K562 (cell line): ENCODE results near the gene TTBK2. TPM values are rescaled to one million over a fixed set of nuclear protein-coding genes. Genes with fewer than 3 reads are reported as not detected.

Experiments
- ATAC-seq: fragments of 200-7000 bp; cut with Tn5 transposase; 3 replicates; pipeline ENCODE4 v1.9.1; 2020; ENCODE audit warnings: moderate library complexity
- BruUV-seq: library from RNA; stranded (reverse); fragments of 400-500 nt; replicated peaks from 2 replicates; lab custom pipeline; 2021; lab: Mats Ljungman, UMichigan
- CTCF ChIA-PET: fragments of 300-600 bp; formaldehyde crosslinking; extraction: SDS; loops from one replicate; lab custom pipeline; 2021; ENCODE audit warnings: low intra/inter-chr PET ratio; lab: Yijun Ruan, JAX
- POLR2A ChIA-PET: fragments of 300-600, 350-650 bp; sonication (Branson Sonifier 250); formaldehyde crosslinking; extraction: SDS; loops from one replicate; lab custom pipeline; 2021; ENCODE audit warnings: antibody characterized with exemption, inconsistent platforms; lab: Yijun Ruan, JAX
- DNase-seq, 4 experiments: peaks; one replicate each; pipeline versions ENCODE4 v3.0.0 to v3.0.0-alpha.2; 2011 to 2018; ENCODE audit warnings: low spot score in 3 of 4, mixed read lengths in 3 of 4; ENCODE audit errors: extremely low read depth in 1 of 4
- FAIRE-seq: peaks from 2 replicates; lab custom pipeline; 2011; peaks lifted over from hg19 to GRCh38; lab: Jason Lieb, UNC
- H2AFZ ChIP-seq: 2 replicates; pipeline ENCODE4 v1.6.0; 2011; ENCODE audit warnings: low read depth, low read length, control low read depth, inconsistent platforms
- H3K27ac ChIP-seq: fragments of 200-600 bp; 3 replicates; pipeline ENCODE4 v1.8.0; 2011; ENCODE audit warnings: low read depth, mild to moderate bottlenecking, control low read depth, inconsistent platforms, low read length, moderate library complexity, mixed read lengths; ENCODE audit errors: extremely low read depth
- H3K27me3 ChIP-seq, 2 experiments: fragments of 300-600 bp in 1 of 2; 2 replicates in 1 of 2; 3 replicates in 1 of 2; pipeline versions ENCODE4 v1.6.0 to v1.8.0; 2011; ENCODE audit warnings: inconsistent platforms in 2 of 2, low read length in 2 of 2, mild to moderate bottlenecking in 1 of 2, mixed read lengths in 1 of 2, moderate library complexity in 1 of 2; ENCODE audit not compliant: control insufficient read depth in 2 of 2, insufficient read depth in 2 of 2
- H3K36me3 ChIP-seq: fragments of 300-600 bp; 3 replicates; pipeline ENCODE4 v1.8.0; 2011; ENCODE audit warnings: mild to moderate bottlenecking, low read length, inconsistent platforms; ENCODE audit not compliant: control insufficient read depth, insufficient read depth
- H3K4me1 ChIP-seq, 2 experiments: fragments of 200-600 bp in 1 of 2; replicated peaks in 1 of 2; 2 replicates in 1 of 2; 3 replicates in 1 of 2; pipeline versions ENCODE4 v1.5.1 to v1.8.0; 2011; ENCODE audit warnings: inconsistent platforms in 2 of 2, low read length in 2 of 2, mild to moderate bottlenecking in 1 of 2, mixed read lengths in 1 of 2, moderate library complexity in 1 of 2; ENCODE audit not compliant: control insufficient read depth in 2 of 2, insufficient read depth in 2 of 2
- H3K4me2 ChIP-seq: 2 replicates; pipeline ENCODE4 v1.6.1; 2011; ENCODE audit warnings: low read length, control low read depth, inconsistent platforms, mixed read lengths; ENCODE audit not compliant: insufficient read depth
- H3K4me3 ChIP-seq: fragments of 200-600 bp; sonication (generic), shearing (Covaris generic); 2 replicates; pipeline ENCODE4 v1.5.1; 2016; ENCODE audit warnings: control low read depth, inconsistent platforms
- H3K79me2 ChIP-seq: fragments of 200-600 bp; 3 replicates; pipeline ENCODE4 v1.8.0; 2011; ENCODE audit warnings: low read length, inconsistent platforms; ENCODE audit not compliant: control insufficient read depth, insufficient read depth
- H3K9ac ChIP-seq, 2 experiments: 2 replicates each; pipeline versions ENCODE4 v1.6.0 to v1.6.1; 2011; ENCODE audit warnings: low read depth in 2 of 2, low read length in 2 of 2, control low read depth in 1 of 2, inconsistent platforms in 1 of 2, mild to moderate bottlenecking in 1 of 2, mixed read lengths in 1 of 2; ENCODE audit not compliant: insufficient read depth in 1 of 2
- H3K9me1 ChIP-seq: one replicate; pipeline ENCODE4 v1.6.0; 2011; ENCODE audit warnings: inconsistent platforms, mild to moderate bottlenecking, low read length, moderate library complexity; ENCODE audit not compliant: control insufficient read depth, insufficient read depth
- H3K9me3 ChIP-seq: replicated peaks from 2 replicates; pipeline ENCODE4 v1.5.1; 2011; ENCODE audit warnings: low read depth, low read length, inconsistent platforms; ENCODE audit not compliant: control insufficient read depth, insufficient read depth
- H4K20me1 ChIP-seq: replicated peaks from 2 replicates; pipeline ENCODE4 v1.6.1; 2011; ENCODE audit warnings: low read length, inconsistent platforms, mixed read lengths; ENCODE audit not compliant: control insufficient read depth, insufficient read depth
- CEBPG ChIP-seq, 3 experiments: fragments of 200-800 bp in 1 of 3; sonication (Bioruptor generic) in 1 of 3; sonication (generic) in 1 of 3; formaldehyde crosslinking in 1 of 3; IDR thresholded peaks in 2 of 3; conservative IDR thresholded peaks in 1 of 3; 2 replicates each; pipeline versions ENCODE4 v1.6.1 to v1.8.0; 2016 to 2022; ENCODE audit warnings: missing compliant biosample characterization in 2 of 3, missing genetic modification characterization in 2 of 3, mild to moderate bottlenecking in 1 of 3, missing genetic modification reagents in 1 of 3
- FOXJ3 ChIP-seq: sonication (generic); formaldehyde crosslinking; IDR thresholded peaks from 2 replicates; pipeline ENCODE4 v1.4.0; 2020; ENCODE audit warnings: mild to moderate bottlenecking, missing genetic modification reagents
- HDAC2 ChIP-seq: fragments of 450-650 bp; IDR thresholded peaks from 2 replicates; pipeline ENCODE4 v1.6.1; 2016; ENCODE audit warnings: mild to moderate bottlenecking
- NR4A1 ChIP-seq, 2 experiments: fragments of 250-450 bp in 1 of 2; fragments of 450-650 bp in 1 of 2; sonication (Bioruptor Pico) in 1 of 2; IDR thresholded peaks; 2 replicates each; pipeline versions ENCODE4 v1.4.0 to v1.6.1; 2016 to 2020; ENCODE audit warnings: mild to moderate bottlenecking in 2 of 2, missing compliant biosample characterization in 1 of 2, missing genetic modification characterization in 1 of 2, moderate library complexity in 1 of 2
- PML ChIP-seq: IDR thresholded peaks from 2 replicates; pipeline ENCODE4 v1.6.1; 2012; ENCODE audit warnings: low read length, inconsistent platforms
- POLR2B ChIP-seq: fragments of 450-650 bp; IDR thresholded peaks from 2 replicates; pipeline ENCODE4 v1.6.1; 2018; ENCODE audit warnings: low read depth; ENCODE audit not compliant: partially characterized antibody
- POU5F1 ChIP-seq: fragments of 150-350 bp; IDR thresholded peaks from 2 replicates; pipeline ENCODE4 v1.6.1; 2014; ENCODE audit warnings: borderline replicate concordance, low read length, low read depth, mild to moderate bottlenecking; ENCODE audit not compliant: partially characterized antibody
- RB1 ChIP-seq: fragments of 450-650 bp; IDR thresholded peaks from 2 replicates; pipeline ENCODE4 v1.6.1; 2017; ENCODE audit warnings: low read depth, mild to moderate bottlenecking
- RCOR1 ChIP-seq, 2 experiments: IDR thresholded peaks; 2 replicates each; pipeline ENCODE4 v1.6.1; 2012; ENCODE audit warnings: low read depth in 2 of 2, low read length in 2 of 2, borderline replicate concordance in 1 of 2, improper control_type of control experiment in 1 of 2
- SMAD1 ChIP-seq: fragments of 150-350 bp; IDR thresholded peaks from 2 replicates; pipeline ENCODE4 v1.6.1; 2014; ENCODE audit warnings: low read length, low read depth; ENCODE audit not compliant: partially characterized antibody
- ZFP1 ChIP-seq: fragments of 450-650 bp; formaldehyde crosslinking; IDR thresholded peaks from 2 replicates; pipeline ENCODE4 v1.4.0; 2020; ENCODE audit warnings: mild to moderate bottlenecking, mixed read lengths
- ZNF699 ChIP-seq: fragments of 250-450 bp; sonication (Bioruptor Pico); IDR thresholded peaks from 2 replicates; pipeline ENCODE4 v1.8.0; 2021; ENCODE audit warnings: mild to moderate bottlenecking, moderate library complexity; ENCODE audit not compliant: insufficient replicate concordance
- WGBS: fragments of 100-300 bp; shearing (Covaris generic); methylation state at CpG from one replicate; pipeline ENCODE4 v1.1.6; 2016; ENCODE audit warnings: low coverage, mixed read lengths; ENCODE audit not compliant: insufficient coverage; ENCODE audit errors: missing lambda C conversion rate; 5-methylcytosine and 5-hydroxymethylcytosine counted together
- in situ Hi-C: fragments of 300-500 bp; cut with MboI; formaldehyde crosslinking; loops from 4 replicates; pipeline ENCODE4 v1.15.0; 2018; ENCODE audit warnings: inconsistent platforms, mixed read lengths
- intact Hi-C: fragments of 100-400 bp; cut with micrococcal nuclease; formaldehyde crosslinking; loops from 2 replicates; pipeline ENCODE4 v1.14.2; 2022
- polyA plus RNA-seq, 8 experiments: library from polyadenylated mRNA; depleted of rRNA in 4 of 8; stranded (reverse) in 5 of 8; unstranded in 3 of 8; fragments of >200 nt; fragmentation: Nextera tagmentation in 2 of 8; fragmentation: Illumina TruSeq in 1 of 8; extraction: Ambion mirVana in 2 of 8; extraction: Trizol in 1 of 8; gene quantifications; 2 replicates each; pipeline versions ENCODE4 v1.2.1 to v1.2.3, GENCODE V29; 2011 to 2014; ENCODE audit warnings: inconsistent platforms in 1 of 8, missing spikeins in 1 of 8
- total RNA-seq, 7 experiments: library from RNA; depleted of rRNA in 6 of 7; stranded (reverse); fragments of >200 nt in 6 of 7; fragmentation: Illumina TruSeq in 2 of 7; extraction: Trizol in 2 of 7; gene quantifications; 2 replicates each; pipeline versions ENCODE4 v1.2.1 to v1.2.3, GENCODE V29; 2011 to 2021; ENCODE audit warnings: low replicate concordance in 1 of 7
- TF ChIP-seq, protein P1 (sequence below): sonication (generic); formaldehyde crosslinking; IDR thresholded peaks from 2 replicates; pipeline ENCODE4 v1.8.0; 2022; ENCODE audit warnings: missing genetic modification reagents, mild to moderate bottlenecking, borderline replicate concordance
- TF ChIP-seq, protein P2 (sequence below): fragments of 250-450 bp; sonication (Bioruptor Pico); IDR thresholded peaks from 2 replicates; pipeline ENCODE4 v1.4.0; 2020; ENCODE audit warnings: mild to moderate bottlenecking

The TTBK2 gene
- total and polyA plus RNA-seq, 9 of the 15 experiments (the other 6 are each of a cell fraction or from before 2014, with no cell fraction given): 0.89 to 8.0 (median 4.8) TPM

GRCh38 chr15:42744195-42744594 lies 176.4 kb downstream of the TTBK2 start:
- Histone ChIP-seq H3K9me3 (no peaks in the 10 kb centered on the region), H3K27me3 (no peaks in the 10 kb centered on the region), H3K79me2 (no peaks in the 10 kb centered on the region), H3K36me3 (peaks cover 4% of the 10 kb centered on the region; the same call in 1 of the 3 replicates), H2AFZ (no peak overlapping the region), H3K4me3 (no peak overlapping the region), H3K9me1 (no peaks in the 10 kb centered on the region), H3K27ac (no peak overlapping the region), H4K20me1 (no peaks in the 10 kb centered on the region), H3K9ac (no peak overlapping the region), H3K4me1 (no peaks in the 10 kb centered on the region), H3K4me2 (no peak overlapping the region)
- ChIA-PET POLR2A (interaction anchor here (0.6 to 0.7 kb wide), 2 partner anchors 95 to 320 kb away, joined by 3 read pairs; no protein-coding TSS in a partner anchor), CTCF (no interaction called here)
- in situ Hi-C loops (no loop called here), intact Hi-C loops (no loop called here)
- WGBS: 89% methylated on average over 1 of the region's 1 CpG
- no TSS peak for BruUV-seq
- FAIRE-seq (no peak), ATAC-seq (no peak), DNase-seq (no peak)
- TF ChIP-seq ZNF699 (CRISPR knock-in tag) (no peak), SMAD1 (no peak), HDAC2 (no peak), PML (no peak), NR4A1 (CRISPR knock-in tag; IDR thresholded peaks at IDR 0.05) (no peak), NR4A1 (tag; IDR thresholded peaks at IDR 0.05) (no peak), RCOR1 (IDR thresholded peaks at IDR 0.05; ENCODE audit: borderline replicate concordance in 1 of 2, low read depth in 2 of 2, low read length in 2 of 2) (no peak), FOXJ3 (CRISPR knock-in tag) (no peak), CEBPG (CRISPR knock-in tag; IDR thresholded peaks at IDR 0.05) (no peak), CEBPG (tag; conservative IDR thresholded peaks at IDR 0.05 in 1 of 2, IDR thresholded peaks at IDR 0.05 in 1 of 2) (no peak), ZFP1 (CRISPR knock-in tag) (no peak), RB1 (no peak), POU5F1 (no peak), POLR2B (no peak)
- TF ChIP-seq, protein P1, sequence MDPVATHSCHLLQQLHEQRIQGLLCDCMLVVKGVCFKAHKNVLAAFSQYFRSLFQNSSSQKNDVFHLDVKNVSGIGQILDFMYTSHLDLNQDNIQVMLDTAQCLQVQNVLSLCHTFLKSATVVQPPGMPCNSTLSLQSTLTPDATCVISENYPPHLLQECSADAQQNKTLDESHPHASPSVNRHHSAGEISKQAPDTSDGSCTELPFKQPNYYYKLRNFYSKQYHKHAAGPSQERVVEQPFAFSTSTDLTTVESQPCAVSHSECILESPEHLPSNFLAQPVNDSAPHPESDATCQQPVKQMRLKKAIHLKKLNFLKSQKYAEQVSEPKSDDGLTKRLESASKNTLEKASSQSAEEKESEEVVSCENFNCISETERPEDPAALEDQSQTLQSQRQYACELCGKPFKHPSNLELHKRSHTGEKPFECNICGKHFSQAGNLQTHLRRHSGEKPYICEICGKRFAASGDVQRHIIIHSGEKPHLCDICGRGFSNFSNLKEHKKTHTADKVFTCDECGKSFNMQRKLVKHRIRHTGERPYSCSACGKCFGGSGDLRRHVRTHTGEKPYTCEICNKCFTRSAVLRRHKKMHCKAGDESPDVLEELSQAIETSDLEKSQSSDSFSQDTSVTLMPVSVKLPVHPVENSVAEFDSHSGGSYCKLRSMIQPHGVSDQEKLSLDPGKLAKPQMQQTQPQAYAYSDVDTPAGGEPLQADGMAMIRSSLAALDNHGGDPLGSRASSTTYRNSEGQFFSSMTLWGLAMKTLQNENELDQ: no peak
- TF ChIP-seq, protein P2, sequence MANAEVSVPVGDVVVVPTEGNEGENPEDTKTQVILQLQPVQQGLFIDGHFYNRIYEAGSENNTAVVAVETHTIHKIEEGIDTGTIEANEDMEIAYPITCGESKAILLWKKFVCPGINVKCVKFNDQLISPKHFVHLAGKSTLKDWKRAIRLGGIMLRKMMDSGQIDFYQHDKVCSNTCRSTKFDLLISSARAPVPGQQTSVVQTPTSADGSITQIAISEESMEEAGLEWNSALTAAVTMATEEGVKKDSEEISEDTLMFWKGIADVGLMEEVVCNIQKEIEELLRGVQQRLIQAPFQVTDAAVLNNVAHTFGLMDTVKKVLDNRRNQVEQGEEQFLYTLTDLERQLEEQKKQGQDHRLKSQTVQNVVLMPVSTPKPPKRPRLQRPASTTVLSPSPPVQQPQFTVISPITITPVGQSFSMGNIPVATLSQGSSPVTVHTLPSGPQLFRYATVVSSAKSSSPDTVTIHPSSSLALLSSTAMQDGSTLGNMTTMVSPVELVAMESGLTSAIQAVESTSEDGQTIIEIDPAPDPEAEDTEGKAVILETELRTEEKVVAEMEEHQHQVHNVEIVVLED: no peak
